HepG2 (cell line): Measurements from ENCODE around the gene SHF. TPM values are rescaled to one million over a fixed set of nuclear protein-coding genes. Genes with fewer than 3 reads are reported as not detected.

ENCODE experiments used
- ARID2 ChIP-seq: sonication (generic); formaldehyde crosslinking; IDR thresholded peaks from 2 replicates; pipeline ENCODE4 v1.8.1; 2022; ENCODE audit warnings: mild to moderate bottlenecking, missing genetic modification reagents, borderline replicate concordance
- ATF7-NPFF ChIP-seq: sonication (generic); formaldehyde crosslinking; IDR thresholded peaks from 2 replicates; pipeline ENCODE4 v1.8.1; 2023; ENCODE audit warnings: mild to moderate bottlenecking, low read depth, missing genetic modification reagents, moderate library complexity
- BRCA1 ChIP-seq: sonication (generic); formaldehyde crosslinking; IDR thresholded peaks from 2 replicates; pipeline ENCODE4 v1.4.0; 2020; ENCODE audit warnings: missing genetic modification reagents
- ETV6 ChIP-seq: sonication (generic); formaldehyde crosslinking; conservative IDR thresholded peaks from 2 replicates; pipeline ENCODE4 v1.4.0; 2020; ENCODE audit warnings: missing genetic modification reagents
- FOXP1 ChIP-seq, 2 experiments: fragments of 450-650 bp in 1 of 2; IDR thresholded peaks; 2 replicates each; pipeline ENCODE4 v1.6.1; 2017 to 2018; ENCODE audit warnings: antibody characterized with exemption in 1 of 2
- KDM5A ChIP-seq: fragments of 200-600 bp; sonication (generic); IDR thresholded peaks from 2 replicates; pipeline ENCODE4 v1.7.0; 2018; ENCODE audit warnings: antibody characterized with exemption, mild to moderate bottlenecking, low read length, borderline replicate concordance
- NFE2L1 ChIP-seq: sonication (generic); formaldehyde crosslinking; IDR thresholded peaks from 2 replicates; pipeline ENCODE4 v1.4.0; 2020; ENCODE audit warnings: missing genetic modification reagents, mild to moderate bottlenecking, borderline replicate concordance
- NFIC ChIP-seq: IDR thresholded peaks from 2 replicates; pipeline ENCODE4 v1.6.1; 2012; ENCODE audit warnings: mild to moderate bottlenecking, low read length, inconsistent platforms
- NR1H2 ChIP-seq: sonication (generic); formaldehyde crosslinking; IDR thresholded peaks from 2 replicates; pipeline ENCODE4 v1.8.1; 2022; ENCODE audit warnings: low read depth, missing genetic modification reagents, borderline replicate concordance
- PHF20 ChIP-seq: sonication (generic); formaldehyde crosslinking; IDR thresholded peaks from 2 replicates; pipeline ENCODE4 v1.5.0; 2020; ENCODE audit warnings: mild to moderate bottlenecking, missing genetic modification reagents
- PPARG ChIP-seq: conservative IDR thresholded peaks from 2 replicates; pipeline ENCODE4 v1.6.1; 2016; ENCODE audit warnings: missing biosample characterization, missing genetic modification reagents
- RARA ChIP-seq: IDR thresholded peaks from 2 replicates; pipeline ENCODE4 v1.6.1; 2016; ENCODE audit warnings: missing genetic modification reagents, missing compliant biosample characterization
- RBM39 ChIP-seq: fragments of 200-400 bp; formaldehyde crosslinking; IDR thresholded peaks from one replicate; pipeline ENCODE4 v1.6.1; 2018; ENCODE audit warnings: antibody characterized with exemption, mild to moderate bottlenecking, low read depth, low read length; ENCODE audit not compliant: poor library complexity, severe bottlenecking
- SSRP1 ChIP-seq: IDR thresholded peaks from 2 replicates; pipeline ENCODE4 v1.6.1; 2016; ENCODE audit warnings: control low read depth
- TOPORS ChIP-seq: sonication (generic); formaldehyde crosslinking; IDR thresholded peaks from 2 replicates; pipeline ENCODE4 v1.8.0; 2023; ENCODE audit warnings: mild to moderate bottlenecking, missing genetic modification reagents
- YEATS2 ChIP-seq: sonication (generic); formaldehyde crosslinking; IDR thresholded peaks from 2 replicates; pipeline ENCODE4 v1.4.0; 2020; ENCODE audit warnings: missing genetic modification reagents, borderline replicate concordance
- ZFP36L1 ChIP-seq: sonication (generic); formaldehyde crosslinking; IDR thresholded peaks from 2 replicates; pipeline ENCODE4 v1.8.0; 2022; ENCODE audit warnings: mild to moderate bottlenecking, missing genetic modification reagents, moderate library complexity
- ZNF543 ChIP-seq: sonication (generic); formaldehyde crosslinking; IDR thresholded peaks from 2 replicates; pipeline ENCODE4 v1.4.0; 2020; ENCODE audit warnings: mild to moderate bottlenecking, missing genetic modification reagents
- ZNF564 ChIP-seq: sonication (generic); formaldehyde crosslinking; IDR thresholded peaks from 2 replicates; pipeline ENCODE4 v1.8.1; 2023; ENCODE audit warnings: mild to moderate bottlenecking, missing genetic modification reagents
- ZNF652 ChIP-seq: IDR thresholded peaks from 2 replicates; pipeline ENCODE4 v1.6.1; 2016; ENCODE audit warnings: low read depth, borderline replicate concordance
- polyA plus RNA-seq, 8 experiments: library from polyadenylated mRNA; depleted of rRNA in 3 of 8; stranded (reverse) in 7 of 8; unstranded in 1 of 8; fragments of >200 nt; fragmentation: Illumina TruSeq in 4 of 8; extraction: Trizol in 4 of 8; gene quantifications; 2 replicates each; pipeline versions ENCODE4 v1.2.1 to v1.2.3, GENCODE V29; 2011 to 2016; ENCODE audit warnings: low read depth in 4 of 8, missing spikeins in 1 of 8, mixed read lengths in 1 of 8; ENCODE audit not compliant: insufficient read depth in 1 of 8
- total RNA-seq, 5 experiments: library from RNA; depleted of rRNA; stranded (reverse); fragments of >200 nt; fragmentation: Illumina TruSeq; extraction: Trizol; gene quantifications; 2 replicates each; pipeline ENCODE4 v1.2.3, GENCODE V29; 2016; ENCODE audit warnings: low read depth in 1 of 5
- TF ChIP-seq, protein P1 (sequence below): IDR thresholded peaks from 2 replicates; pipeline ENCODE4 v1.6.1; 2016; ENCODE audit warnings: mild to moderate bottlenecking
- TF ChIP-seq, protein P2 (sequence below): sonication (generic); formaldehyde crosslinking; IDR thresholded peaks from 2 replicates; pipeline ENCODE4 v1.4.0; 2020; ENCODE audit warnings: missing genetic modification reagents
- TF ChIP-seq, protein P3 (sequence below): sonication (generic); formaldehyde crosslinking; IDR thresholded peaks from 2 replicates; pipeline ENCODE4 v1.5.1; 2020; ENCODE audit warnings: mild to moderate bottlenecking, missing genetic modification reagents, moderate library complexity

Gene SHF
- total and polyA plus RNA-seq, 2 of the 13 experiments (the other 11 are each of a cell fraction or from before 2014, with no cell fraction given), result 20.9 to 25.5 TPM

DNA sequence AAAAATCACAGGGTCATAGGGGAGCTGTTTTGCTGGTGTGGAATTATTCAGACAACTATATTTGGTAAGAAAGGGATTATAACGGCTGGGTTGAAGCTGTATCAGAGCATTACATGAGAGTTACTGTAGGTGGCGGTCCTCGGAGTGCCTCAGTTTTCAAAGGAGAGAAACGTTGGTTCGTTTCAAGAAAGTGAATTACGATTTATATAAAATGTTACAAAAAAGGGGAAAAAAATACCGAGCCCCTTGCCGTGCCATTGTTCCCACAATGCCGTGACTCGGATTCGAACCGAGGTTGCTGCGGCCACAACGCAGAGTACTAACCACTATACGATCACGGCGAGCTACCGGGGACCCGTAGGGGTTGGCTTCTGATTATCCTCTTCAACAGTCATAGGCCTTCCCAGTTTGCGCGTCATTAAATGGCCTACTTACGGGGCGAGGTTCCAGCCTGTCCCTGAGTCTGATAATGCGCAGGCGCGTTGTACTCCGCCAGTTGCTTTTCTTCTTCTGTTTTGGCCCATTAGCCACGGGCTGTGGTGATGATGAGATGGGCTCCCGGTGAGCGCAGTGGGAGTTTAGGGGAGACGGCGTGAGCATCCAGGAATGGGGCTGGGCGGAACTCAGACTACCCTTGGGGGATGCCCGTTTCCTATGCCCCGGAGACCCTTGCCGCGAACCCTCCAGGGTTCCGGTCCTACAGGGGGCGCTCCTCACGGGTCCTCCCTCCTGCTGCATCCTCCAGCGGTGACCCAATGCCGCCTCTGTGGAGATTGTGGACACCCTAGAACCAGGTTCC is 10.8 kb upstream of the SHF start (continued):
- TF ChIP-seq, protein P1, sequence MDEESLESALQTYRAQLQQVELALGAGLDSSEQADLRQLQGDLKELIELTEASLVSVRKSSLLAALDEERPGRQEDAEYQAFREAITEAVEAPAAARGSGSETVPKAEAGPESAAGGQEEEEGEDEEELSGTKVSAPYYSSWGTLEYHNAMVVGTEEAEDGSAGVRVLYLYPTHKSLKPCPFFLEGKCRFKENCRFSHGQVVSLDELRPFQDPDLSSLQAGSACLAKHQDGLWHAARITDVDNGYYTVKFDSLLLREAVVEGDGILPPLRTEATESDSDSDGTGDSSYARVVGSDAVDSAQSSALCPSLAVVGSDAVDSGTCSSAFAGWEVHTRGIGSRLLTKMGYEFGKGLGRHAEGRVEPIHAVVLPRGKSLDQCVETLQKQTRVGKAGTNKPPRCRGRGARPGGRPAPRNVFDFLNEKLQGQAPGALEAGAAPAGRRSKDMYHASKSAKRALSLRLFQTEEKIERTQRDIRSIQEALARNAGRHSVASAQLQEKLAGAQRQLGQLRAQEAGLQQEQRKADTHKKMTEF, result peak; percentile 92
- TF ChIP-seq ARID2 (no peak), ZNF652 (CRISPR knock-in tag) (0 out of 2 replicates have a peak, but pooled peaks have one; percentile 15), NFIC (no peak), FOXP1 (IDR thresholded peaks at IDR 0.05) (no peak), FOXP1 (CRISPR knock-in tag; IDR thresholded peaks at IDR 0.05) (0 out of 2 replicates have a peak, but pooled peaks have one; percentile 13), BRCA1 (CRISPR knock-in tag) (no peak), TOPORS (no peak; the same call in 1 of the 2 replicates), ETV6 (CRISPR knock-in tag) (peak; percentile 24; the same call in 1 of the 2 replicates), NFE2L1 (no peak), ZFP36L1 (no peak), ATF7-NPFF (peak; percentile 16; the same call in 1 of the 2 replicates), RARA (CRISPR knock-in tag) (peak; percentile 4; the same call in 1 of the 2 replicates), PHF20 (CRISPR knock-in tag) (no peak), ZNF564 (CRISPR knock-in tag) (peak; percentile 34; the same call in 1 of the 2 replicates), RBM39 (peak; percentile 31), KDM5A (peak; percentile 20; the same call in 1 of the 2 replicates), SSRP1 (no peak), YEATS2 (peak; percentile 30; the same call in 1 of the 2 replicates), PPARG (peak; percentile 40; the same call in 1 of the 2 replicates), NR1H2 (CRISPR knock-in tag) (no peak), ZNF543 (CRISPR knock-in tag) (0 out of 2 replicates have a peak, but pooled peaks have one; percentile 23)
- TF ChIP-seq, protein P2, sequence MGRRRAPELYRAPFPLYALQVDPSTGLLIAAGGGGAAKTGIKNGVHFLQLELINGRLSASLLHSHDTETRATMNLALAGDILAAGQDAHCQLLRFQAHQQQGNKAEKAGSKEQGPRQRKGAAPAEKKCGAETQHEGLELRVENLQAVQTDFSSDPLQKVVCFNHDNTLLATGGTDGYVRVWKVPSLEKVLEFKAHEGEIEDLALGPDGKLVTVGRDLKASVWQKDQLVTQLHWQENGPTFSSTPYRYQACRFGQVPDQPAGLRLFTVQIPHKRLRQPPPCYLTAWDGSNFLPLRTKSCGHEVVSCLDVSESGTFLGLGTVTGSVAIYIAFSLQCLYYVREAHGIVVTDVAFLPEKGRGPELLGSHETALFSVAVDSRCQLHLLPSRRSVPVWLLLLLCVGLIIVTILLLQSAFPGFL, result no peak
- TF ChIP-seq, protein P3, sequence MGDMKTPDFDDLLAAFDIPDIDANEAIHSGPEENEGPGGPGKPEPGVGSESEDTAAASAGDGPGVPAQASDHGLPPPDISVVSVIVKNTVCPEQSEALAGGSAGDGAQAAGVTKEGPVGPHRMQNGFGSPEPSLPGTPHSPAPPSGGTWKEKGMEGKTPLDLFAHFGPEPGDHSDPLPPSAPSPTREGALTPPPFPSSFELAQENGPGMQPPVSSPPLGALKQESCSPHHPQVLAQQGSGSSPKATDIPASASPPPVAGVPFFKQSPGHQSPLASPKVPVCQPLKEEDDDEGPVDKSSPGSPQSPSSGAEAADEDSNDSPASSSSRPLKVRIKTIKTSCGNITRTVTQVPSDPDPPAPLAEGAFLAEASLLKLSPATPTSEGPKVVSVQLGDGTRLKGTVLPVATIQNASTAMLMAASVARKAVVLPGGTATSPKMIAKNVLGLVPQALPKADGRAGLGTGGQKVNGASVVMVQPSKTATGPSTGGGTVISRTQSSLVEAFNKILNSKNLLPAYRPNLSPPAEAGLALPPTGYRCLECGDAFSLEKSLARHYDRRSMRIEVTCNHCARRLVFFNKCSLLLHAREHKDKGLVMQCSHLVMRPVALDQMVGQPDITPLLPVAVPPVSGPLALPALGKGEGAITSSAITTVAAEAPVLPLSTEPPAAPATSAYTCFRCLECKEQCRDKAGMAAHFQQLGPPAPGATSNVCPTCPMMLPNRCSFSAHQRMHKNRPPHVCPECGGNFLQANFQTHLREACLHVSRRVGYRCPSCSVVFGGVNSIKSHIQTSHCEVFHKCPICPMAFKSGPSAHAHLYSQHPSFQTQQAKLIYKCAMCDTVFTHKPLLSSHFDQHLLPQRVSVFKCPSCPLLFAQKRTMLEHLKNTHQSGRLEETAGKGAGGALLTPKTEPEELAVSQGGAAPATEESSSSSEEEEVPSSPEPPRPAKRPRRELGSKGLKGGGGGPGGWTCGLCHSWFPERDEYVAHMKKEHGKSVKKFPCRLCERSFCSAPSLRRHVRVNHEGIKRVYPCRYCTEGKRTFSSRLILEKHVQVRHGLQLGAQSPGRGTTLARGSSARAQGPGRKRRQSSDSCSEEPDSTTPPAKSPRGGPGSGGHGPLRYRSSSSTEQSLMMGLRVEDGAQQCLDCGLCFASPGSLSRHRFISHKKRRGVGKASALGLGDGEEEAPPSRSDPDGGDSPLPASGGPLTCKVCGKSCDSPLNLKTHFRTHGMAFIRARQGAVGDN (CRISPR knock-in tag), result peak; percentile 86
